Measurements from ENCODE around the gene POMT1. TPM values are rescaled to one million over a fixed set of nuclear protein-coding genes. Genes with fewer than 3 reads are reported as not detected.

Gene POMT1
- total RNA-seq, 1 donor from 2014 or later: 29.8 TPM

DNA sequence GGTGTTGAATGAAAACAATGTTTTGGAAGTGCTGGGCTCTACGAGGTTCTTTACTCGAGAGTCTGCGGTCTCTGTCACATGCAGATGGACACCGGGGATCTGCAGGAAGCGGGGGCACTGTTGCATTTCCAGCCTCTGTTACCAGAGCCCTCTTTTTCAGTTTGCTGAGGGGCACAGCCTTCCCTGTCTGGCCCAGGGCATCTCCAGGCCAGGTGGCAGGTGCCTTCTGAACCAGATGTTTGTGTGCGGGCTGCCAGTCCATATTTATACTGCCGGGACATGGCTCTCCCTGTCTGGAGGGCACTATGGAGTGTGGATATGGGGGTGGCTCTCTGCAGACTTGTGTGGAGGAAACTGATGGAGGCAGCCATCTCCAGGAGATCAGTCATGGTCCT lies 18.7 kb upstream of the POMT1 start:
- Mint-ChIP-seq H3K27me3 (no peaks in the 10 kb centered on the region), H3K27ac (no peak overlapping the region), H3K4me3 (no peak overlapping the region), H3K36me3 (ENCODE audit: low read depth) (peaks cover 93% of the 10 kb centered on the region), H3K9me3 (no peaks in the 10 kb centered on the region), H3K4me1 (no peaks in the 10 kb centered on the region)
- TF ChIP-seq, protein P1, sequence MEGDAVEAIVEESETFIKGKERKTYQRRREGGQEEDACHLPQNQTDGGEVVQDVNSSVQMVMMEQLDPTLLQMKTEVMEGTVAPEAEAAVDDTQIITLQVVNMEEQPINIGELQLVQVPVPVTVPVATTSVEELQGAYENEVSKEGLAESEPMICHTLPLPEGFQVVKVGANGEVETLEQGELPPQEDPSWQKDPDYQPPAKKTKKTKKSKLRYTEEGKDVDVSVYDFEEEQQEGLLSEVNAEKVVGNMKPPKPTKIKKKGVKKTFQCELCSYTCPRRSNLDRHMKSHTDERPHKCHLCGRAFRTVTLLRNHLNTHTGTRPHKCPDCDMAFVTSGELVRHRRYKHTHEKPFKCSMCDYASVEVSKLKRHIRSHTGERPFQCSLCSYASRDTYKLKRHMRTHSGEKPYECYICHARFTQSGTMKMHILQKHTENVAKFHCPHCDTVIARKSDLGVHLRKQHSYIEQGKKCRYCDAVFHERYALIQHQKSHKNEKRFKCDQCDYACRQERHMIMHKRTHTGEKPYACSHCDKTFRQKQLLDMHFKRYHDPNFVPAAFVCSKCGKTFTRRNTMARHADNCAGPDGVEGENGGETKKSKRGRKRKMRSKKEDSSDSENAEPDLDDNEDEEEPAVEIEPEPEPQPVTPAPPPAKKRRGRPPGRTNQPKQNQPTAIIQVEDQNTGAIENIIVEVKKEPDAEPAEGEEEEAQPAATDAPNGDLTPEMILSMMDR (IDR thresholded peaks at IDR 0.05): no peak
- ChIA-PET CTCF (no interaction called here), POLR2A (no interaction called here)
- ATAC-seq (ENCODE audit: low read depth): no peak
- intact Hi-C loops (cut with micrococcal nuclease): no loop called here
- DNase-seq: no peak

DNA sequence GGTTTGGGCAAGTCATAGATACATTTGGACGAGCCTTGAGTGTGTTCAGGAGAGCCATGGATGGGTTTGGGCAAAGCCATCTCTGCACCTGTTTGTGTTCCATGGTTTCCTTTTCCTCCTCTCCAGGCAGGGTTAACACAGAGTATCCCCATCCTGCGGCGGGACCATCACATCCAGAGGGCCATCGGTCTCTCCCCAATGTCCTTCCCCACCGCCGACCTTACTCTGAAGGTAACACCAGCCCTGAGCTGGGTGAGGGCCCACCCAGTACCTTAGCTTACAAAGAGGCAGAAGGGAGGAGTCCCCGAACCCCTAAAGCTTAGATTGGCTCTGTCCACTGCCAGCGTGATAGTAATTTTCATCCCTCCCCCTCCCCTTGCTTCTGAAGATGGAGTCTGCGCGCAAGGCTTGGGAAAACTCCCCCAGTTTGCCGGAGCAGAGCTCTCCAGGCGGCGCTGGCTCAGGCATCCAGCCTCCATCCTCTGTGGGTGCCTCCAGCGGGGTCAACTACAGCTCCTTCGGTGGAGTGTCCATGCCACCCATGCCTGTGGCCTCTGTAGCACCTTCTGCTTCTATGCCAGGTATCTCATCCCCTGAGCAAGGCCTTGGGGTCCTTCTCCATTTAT lies 18.0 kb upstream of the POMT1 start:
- CTCF ChIA-PET: no interaction called here
- H3K36me3 Mint-ChIP-seq (ENCODE audit: low read depth): peaks cover 93% of the 10 kb centered on the region

DNA sequence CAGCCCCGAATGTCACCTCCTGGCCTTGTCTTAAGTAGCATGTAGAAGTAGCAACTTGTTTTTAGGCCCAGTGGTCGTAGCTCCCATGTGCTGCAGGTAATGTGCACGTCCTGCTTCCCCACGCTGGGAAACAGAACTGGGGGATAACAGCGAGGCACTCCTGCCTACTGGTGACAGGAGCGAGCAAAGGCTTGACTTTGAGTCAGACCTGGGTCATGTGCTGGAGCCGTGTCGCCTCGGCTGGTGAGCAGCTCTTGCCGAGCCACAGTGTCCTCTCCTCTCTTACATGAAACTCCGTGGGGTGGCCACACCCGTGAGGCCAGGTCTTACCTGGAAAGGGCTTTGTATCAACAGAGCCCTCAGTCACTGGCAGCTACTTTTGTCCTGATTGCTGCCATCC lies 17.5 kb upstream of the POMT1 start:
- Mint-ChIP-seq H3K4me1 (no peaks in the 10 kb centered on the region), H3K4me3 (no peak overlapping the region), H3K27ac (no peak overlapping the region), H3K9me3 (no peaks in the 10 kb centered on the region), H3K27me3 (no peaks in the 10 kb centered on the region), H3K36me3 (ENCODE audit: low read depth) (peaks cover 94% of the 10 kb centered on the region)
- POLR2A ChIA-PET: no interaction called here
- DNase-seq (no peak), ATAC-seq (ENCODE audit: low read depth) (no peak)
- TF ChIP-seq, protein P1 (IDR thresholded peaks at IDR 0.05): no peak
- intact Hi-C loops (cut with micrococcal nuclease): no loop called here
- CTCF ChIA-PET: no interaction called here

More for the DNA sequence above, 18.0 kb upstream of the POMT1 start:
- H3K27ac Mint-ChIP-seq: no peak overlapping the region
- no peak for ATAC-seq (ENCODE audit: low read depth)
- H3K4me3 Mint-ChIP-seq: no peak overlapping the region
- TF ChIP-seq, protein P1 (IDR thresholded peaks at IDR 0.05): no peak
- POLR2A ChIA-PET: no interaction called here
- intact Hi-C loops (cut with micrococcal nuclease): no loop called here
- H3K27me3 Mint-ChIP-seq: no peaks in the 10 kb centered on the region
- H3K9me3 Mint-ChIP-seq: no peaks in the 10 kb centered on the region
- no peaks in the 10 kb centered on the region for H3K4me1 Mint-ChIP-seq
- DNase-seq: no peak

DNA sequence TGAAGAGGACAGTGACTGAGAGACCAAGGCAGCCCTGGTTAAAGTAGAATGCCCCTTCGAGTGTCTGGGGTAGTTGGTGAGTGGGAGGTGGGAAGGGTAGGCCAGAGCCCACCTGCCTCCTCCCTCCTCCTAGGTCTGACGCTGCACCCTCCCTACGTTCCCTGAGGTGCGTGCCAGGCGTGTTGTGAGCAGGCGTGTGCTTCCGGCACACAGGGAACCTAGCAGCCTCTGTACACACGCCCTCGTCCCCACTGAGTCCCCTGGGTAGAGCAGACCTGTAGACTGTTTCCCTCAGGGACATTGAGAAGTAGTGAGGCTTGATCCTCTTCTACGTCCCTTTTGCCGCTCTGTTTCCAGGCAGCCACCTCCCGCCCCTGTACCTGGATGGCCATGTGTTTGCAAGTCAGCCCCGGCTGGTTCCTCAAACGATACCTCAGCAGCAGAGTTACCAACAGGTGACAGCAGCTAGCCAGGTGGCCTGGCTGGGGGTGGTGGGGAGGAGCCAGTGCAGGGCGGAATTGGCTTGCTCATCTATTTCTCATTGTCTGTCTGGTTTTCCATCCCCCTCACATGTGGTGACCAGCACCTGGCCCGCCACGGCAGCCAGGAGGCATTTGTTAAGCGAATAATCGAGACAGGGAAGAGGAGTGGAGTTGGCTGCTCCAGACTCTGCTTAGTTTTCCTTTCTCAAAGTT lies 16.8 kb upstream of the POMT1 start:
- H3K4me3 Mint-ChIP-seq: no peak overlapping the region
- no peaks in the 10 kb centered on the region for H3K27me3 Mint-ChIP-seq
- H3K36me3 Mint-ChIP-seq (ENCODE audit: low read depth): peaks cover 97% of the 10 kb centered on the region
- no peak overlapping the region for H3K27ac Mint-ChIP-seq
- ATAC-seq (ENCODE audit: low read depth) (no peak), DNase-seq (no peak)
- TF ChIP-seq, protein P1 (IDR thresholded peaks at IDR 0.05): no peak
- ChIA-PET POLR2A (no interaction called here), CTCF (no interaction called here)
- intact Hi-C loops (cut with micrococcal nuclease): no loop called here
- no peaks in the 10 kb centered on the region for H3K9me3 Mint-ChIP-seq
- H3K4me1 Mint-ChIP-seq: no peaks in the 10 kb centered on the region

DNA sequence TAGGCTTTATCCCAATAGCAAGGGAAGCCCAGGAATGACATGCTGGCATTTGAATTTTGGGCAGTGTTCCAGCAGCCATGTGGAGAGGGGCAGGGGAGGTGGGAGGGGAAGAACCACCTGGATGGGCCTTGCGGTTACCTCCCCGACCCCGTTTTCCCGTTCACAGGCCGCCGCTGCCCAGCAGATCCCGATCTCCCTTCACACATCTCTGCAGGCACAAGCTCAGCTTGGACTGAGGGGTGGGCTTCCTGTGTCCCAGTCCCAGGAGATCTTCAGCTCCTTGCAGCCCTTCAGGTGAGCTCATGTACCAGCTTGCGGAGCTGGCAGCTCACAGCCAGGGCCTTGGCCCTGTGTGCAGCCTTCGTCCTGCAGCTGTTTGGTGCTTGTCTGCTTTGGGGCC lies 15.7 kb upstream of the POMT1 start:
- DNase-seq (no peak), ATAC-seq (ENCODE audit: low read depth) (no peak)
- TF ChIP-seq, protein P1 (IDR thresholded peaks at IDR 0.05): no peak
- ChIA-PET CTCF (no interaction called here), POLR2A (no interaction called here)
- Mint-ChIP-seq H3K4me3 (no peak overlapping the region), H3K4me1 (no peaks in the 10 kb centered on the region), H3K27ac (no peak overlapping the region), H3K9me3 (no peaks in the 10 kb centered on the region), H3K36me3 (ENCODE audit: low read depth) (peaks cover 100% of the 10 kb centered on the region), H3K27me3 (no peaks in the 10 kb centered on the region)
- intact Hi-C loops (cut with micrococcal nuclease): no loop called here

Data from activated B cell treated with CpG ODN at 0.5 μM for 24 hours (primary cell).